ENCODE data around the gene ANO8. TPM values are rescaled to one million over a fixed set of nuclear protein-coding genes. Genes with fewer than 3 reads are reported as not detected.

Gene ANO8
- total and polyA plus RNA-seq, 2 donors (not counting 3 experiments of a cell fraction or from before 2014, with no cell fraction given), result 3.5 to 6.8 TPM

DNA sequence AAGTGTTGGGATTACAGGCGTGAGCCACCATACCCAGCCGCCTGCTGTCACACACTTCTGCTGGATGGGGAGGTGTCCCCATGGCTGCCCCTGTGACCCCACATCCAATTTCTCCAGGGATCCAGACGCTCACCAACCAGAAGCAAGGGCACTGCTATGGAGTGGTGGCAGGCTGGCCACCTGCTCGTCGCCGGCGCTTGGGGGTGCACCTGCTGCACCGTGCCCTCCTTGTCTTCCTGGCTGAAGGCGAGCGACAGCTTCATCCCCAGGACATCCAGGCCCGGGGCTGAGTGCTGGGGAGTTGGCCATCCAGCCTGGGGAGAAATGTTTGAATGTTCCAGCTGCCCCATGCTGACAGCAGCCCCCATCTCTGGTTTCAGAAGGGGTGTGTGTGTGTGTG lies 48.4 kb downstream of the ANO8 start:
- H3K36me3 ChIP-seq (ENCODE audit: control insufficient read depth in 2 of 2, extremely low read depth in 1 of 2, insufficient read depth in 2 of 2, low read length in 2 of 2), result no peaks in the 10 kb centered on the region
- CTCF ChIA-PET, result no interaction called here
- H3K27me3 ChIP-seq (ENCODE audit: control insufficient read depth in 2 of 2, insufficient read depth in 2 of 2, low read length in 2 of 2), result no peaks in the 10 kb centered on the region
- H3K4me2 ChIP-seq (ENCODE audit: insufficient read depth, low read length), result no peak overlapping the region
- H3K9ac ChIP-seq (replicated peaks; ENCODE audit: extremely low read depth, insufficient read depth, low read length), result no peak overlapping the region
- H3K4me3 ChIP-seq (replicated peaks in 1 of 3; ENCODE audit: insufficient read depth in 1 of 3, low read depth in 1 of 3, low read length in 3 of 3), result no peak overlapping the region
- BruUV-seq (replicated peaks), result no TSS peak
- peaks cover 10% of the 10 kb centered on the region for H3K4me1 ChIP-seq (ENCODE audit: control insufficient read depth, extremely low read depth, insufficient read depth, low read length)
- intact Hi-C loops (cut with micrococcal nuclease) (no loop called here), dilution Hi-C loops (cut with MboI; ENCODE audit: extremely low pct_ligation_motif_present, low sequenced_read_pairs) (no loop called here)
- POLR2A ChIA-PET, result no interaction called here
- H3K27ac ChIP-seq (ENCODE audit: insufficient read depth, low read depth, low read length), result no peak overlapping the region
- no peaks in the 10 kb centered on the region for H3K79me2 ChIP-seq (ENCODE audit: control insufficient read depth, insufficient read depth, low read length)
- FAIRE-seq (no peak), DNase-seq (ENCODE audit: low read depth, low spot score) (no peak)
- H3K9me1 ChIP-seq (replicated peaks; ENCODE audit: control insufficient read depth, extremely low read depth, insufficient read depth, low read length), result no peaks in the 10 kb centered on the region
- no peak for TF ChIP-seq JUN (IDR thresholded peaks at IDR 0.05; ENCODE audit: borderline replicate concordance, insufficient read depth, insufficient read length, low read depth)
- TF ChIP-seq, protein P1, sequence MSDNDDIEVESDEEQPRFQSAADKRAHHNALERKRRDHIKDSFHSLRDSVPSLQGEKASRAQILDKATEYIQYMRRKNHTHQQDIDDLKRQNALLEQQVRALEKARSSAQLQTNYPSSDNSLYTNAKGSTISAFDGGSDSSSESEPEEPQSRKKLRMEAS (IDR thresholded peaks at IDR 0.05; ENCODE audit: insufficient read depth, insufficient read length), result no peak
- TF ChIP-seq FOS (IDR thresholded peaks at IDR 0.05; ENCODE audit: borderline replicate concordance, insufficient read depth, low read length), result no peak
- TF ChIP-seq MYC (IDR thresholded peaks at IDR 0.05; ENCODE audit: low read depth, low read length), result no peak
- TF ChIP-seq EZH2 (IDR thresholded peaks at IDR 0.05; ENCODE audit: borderline replicate concordance, low read depth, low read length, severe bottlenecking), result no peak
- TF ChIP-seq POLR2AphosphoS5 (IDR thresholded peaks at IDR 0.05; ENCODE audit: insufficient read depth, low read depth, low read length), result no peak
- no peak for TF ChIP-seq POLR2A (IDR thresholded peaks at IDR 0.05; ENCODE audit: low read depth, low read length)
- no peak for TF ChIP-seq GATA2 (IDR thresholded peaks at IDR 0.05; ENCODE audit: insufficient read depth, insufficient read length, low read depth, low read length)
- TF ChIP-seq, protein P2, sequence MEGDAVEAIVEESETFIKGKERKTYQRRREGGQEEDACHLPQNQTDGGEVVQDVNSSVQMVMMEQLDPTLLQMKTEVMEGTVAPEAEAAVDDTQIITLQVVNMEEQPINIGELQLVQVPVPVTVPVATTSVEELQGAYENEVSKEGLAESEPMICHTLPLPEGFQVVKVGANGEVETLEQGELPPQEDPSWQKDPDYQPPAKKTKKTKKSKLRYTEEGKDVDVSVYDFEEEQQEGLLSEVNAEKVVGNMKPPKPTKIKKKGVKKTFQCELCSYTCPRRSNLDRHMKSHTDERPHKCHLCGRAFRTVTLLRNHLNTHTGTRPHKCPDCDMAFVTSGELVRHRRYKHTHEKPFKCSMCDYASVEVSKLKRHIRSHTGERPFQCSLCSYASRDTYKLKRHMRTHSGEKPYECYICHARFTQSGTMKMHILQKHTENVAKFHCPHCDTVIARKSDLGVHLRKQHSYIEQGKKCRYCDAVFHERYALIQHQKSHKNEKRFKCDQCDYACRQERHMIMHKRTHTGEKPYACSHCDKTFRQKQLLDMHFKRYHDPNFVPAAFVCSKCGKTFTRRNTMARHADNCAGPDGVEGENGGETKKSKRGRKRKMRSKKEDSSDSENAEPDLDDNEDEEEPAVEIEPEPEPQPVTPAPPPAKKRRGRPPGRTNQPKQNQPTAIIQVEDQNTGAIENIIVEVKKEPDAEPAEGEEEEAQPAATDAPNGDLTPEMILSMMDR (IDR thresholded peaks at IDR 0.05; ENCODE audit: extremely low read depth in 1 of 2, insufficient read depth in 1 of 2, low read depth in 1 of 2, low read length in 2 of 2), result no peak
- no peak overlapping the region for H2AFZ ChIP-seq (ENCODE audit: low read depth, low read length)
- no peaks in the 10 kb centered on the region for H3K9me3 ChIP-seq (replicated peaks; ENCODE audit: control insufficient read depth, insufficient read depth, low read length)
- no peaks in the 10 kb centered on the region for H4K20me1 ChIP-seq (replicated peaks; ENCODE audit: control insufficient read depth, extremely low read depth, insufficient read depth, low read length)

Measured in endothelial cell of umbilical vein (primary cell).